Brain pericyte (primary cell): ENCODE data around the gene ALPL.

ENCODE experiments used
- DNase-seq: peaks from one replicate; pipeline ENCODE4 v3.0.0-alpha.2; 2012; ENCODE audit warnings: low read depth, low spot score

ALPL gene

GRCh38 chr1:21530368-21531016, 21.3 kb downstream of the ALPL start:
- no peak for DNase-seq

DNA sequence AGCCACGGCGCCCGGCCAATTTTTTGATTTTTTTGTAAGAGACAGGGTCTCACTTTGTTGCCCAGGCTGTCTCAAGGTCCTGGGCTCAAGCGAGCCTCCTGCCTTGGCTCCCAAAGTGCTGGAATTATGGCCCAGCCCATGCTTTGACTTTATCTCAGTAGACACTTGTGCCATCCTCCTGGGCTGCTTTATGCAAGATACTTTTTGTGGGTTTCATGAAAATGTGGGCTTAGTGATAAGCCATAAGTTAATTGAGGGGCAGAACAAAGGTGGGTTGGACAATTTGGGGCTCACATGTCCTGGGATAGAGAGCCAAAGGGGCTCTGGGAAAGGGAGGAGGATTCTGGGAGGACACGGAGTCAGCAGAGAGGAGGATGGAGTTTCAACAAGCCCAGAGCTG, 22.0 kb downstream of the ALPL start:
- no peak for DNase-seq

GRCh38 chr1:21532496-21532895, 23.3 kb downstream of the ALPL start:
- no peak for DNase-seq

DNA sequence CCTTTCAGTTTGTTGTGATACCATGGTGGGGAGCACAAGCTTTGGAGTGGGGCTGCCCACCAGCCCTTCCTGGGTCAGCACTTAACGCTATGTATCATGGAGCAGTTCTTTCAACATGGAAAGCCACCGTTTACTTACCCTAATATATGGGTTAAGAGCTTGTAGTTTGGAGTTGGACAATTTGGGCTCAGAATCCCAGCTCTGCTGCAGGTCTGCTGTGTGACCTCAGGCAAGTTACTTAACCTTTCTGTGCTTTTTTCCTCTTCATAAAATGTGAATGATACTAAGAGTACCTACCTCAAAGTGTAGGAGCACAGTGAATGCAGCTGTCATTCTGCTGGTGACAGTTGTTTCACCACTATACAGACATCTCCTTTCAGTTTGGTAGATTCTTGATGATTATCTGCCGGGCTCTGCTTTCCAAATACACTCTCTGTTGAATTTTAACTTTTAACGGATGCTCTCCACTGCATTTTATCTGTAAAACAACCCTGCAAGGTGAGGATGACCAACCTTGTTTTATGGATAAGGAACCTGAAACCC, 23.8 kb downstream of the ALPL start:
- no peak for DNase-seq

GRCh38 chr1:21534146-21534545, 24.9 kb downstream of the ALPL start:
- no peak for DNase-seq

GRCh38 chr1:21534674-21535378, 25.6 kb downstream of the ALPL start:
- no peak for DNase-seq

- DNase-seq, result no peak
Observed at GRCh38 chr1:21536218-21536617, 27.0 kb downstream of the ALPL start.

GRCh38 chr1:21537511-21537931, 28.3 kb downstream of the ALPL start:
- no peak for DNase-seq

- DNase-seq, result peak; percentile 65
Observed at GRCh38 chr1:21537932-21538630, 28.9 kb downstream of the ALPL start.

- DNase-seq, result no peak
Observed at GRCh38 chr1:21539933-21540332, 30.7 kb downstream of the ALPL start.

DNA sequence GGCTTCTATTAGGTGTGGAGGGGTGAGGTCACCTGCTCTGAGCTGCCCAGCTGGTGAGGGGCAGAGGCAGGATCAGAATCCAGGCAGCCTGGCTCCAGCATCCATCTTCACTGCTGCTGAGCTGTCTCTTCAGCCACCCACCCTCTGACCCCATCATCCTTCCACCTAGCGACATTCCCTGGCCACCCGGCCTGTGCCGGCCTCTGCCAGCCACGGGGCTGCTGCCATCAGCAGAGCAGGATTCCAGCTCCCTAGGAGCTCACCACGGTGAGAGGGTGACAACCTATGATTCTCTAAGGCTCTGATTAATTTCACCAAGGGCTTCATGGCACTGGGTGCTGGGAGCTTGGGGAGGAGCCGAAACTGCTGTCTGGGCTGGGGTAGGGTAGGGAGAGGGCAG, 32.1 kb downstream of the ALPL start:
- no peak for DNase-seq

DNA sequence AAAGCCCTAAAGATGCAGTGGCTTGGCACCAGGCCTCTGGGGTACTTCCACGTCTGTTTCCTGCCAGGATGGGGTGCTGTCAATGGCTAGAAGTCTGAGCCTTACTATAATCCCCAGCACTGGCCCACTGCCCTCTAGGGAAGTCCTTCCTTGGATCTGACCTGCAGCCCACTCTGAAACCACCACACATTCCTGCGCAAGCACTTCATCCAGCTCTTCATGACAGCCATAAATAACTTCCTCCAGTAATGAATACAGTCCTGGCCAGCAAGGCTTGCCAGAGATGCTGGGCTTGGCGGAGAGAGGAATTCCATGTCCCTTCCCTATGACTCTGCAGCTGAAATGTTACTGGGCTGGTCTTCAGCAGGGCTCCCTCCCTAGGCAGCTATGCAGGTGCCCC, 32.6 kb downstream of the ALPL start:
- no peak for DNase-seq

DNA sequence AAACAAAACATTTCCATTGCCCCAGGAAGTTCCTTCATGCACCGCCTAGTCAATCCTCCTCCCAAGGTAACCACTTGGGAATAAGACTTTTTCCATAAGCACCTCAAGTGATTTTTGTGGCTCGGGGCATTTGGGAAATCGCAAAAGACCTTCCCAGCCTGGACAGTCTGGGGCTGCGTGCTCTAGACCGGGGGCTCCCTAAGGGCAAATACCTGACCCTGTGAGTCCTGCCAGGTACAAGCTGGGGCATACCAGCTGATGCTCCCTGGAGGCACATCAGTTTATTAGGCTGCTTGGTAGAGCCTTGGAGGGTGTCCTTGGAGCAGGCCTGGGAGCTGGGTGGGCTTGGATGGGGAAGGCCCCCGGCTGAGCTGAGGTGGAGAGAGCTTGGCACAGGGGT, 34.4 kb downstream of the ALPL start:
- no peak for DNase-seq

- DNase-seq, result no peak
Observed at GRCh38 chr1:21544095-21544494, 34.9 kb downstream of the ALPL start.

- DNase-seq, result no peak
Observed at GRCh38 chr1:21546122-21546825, 37.1 kb downstream of the ALPL start.

DNA sequence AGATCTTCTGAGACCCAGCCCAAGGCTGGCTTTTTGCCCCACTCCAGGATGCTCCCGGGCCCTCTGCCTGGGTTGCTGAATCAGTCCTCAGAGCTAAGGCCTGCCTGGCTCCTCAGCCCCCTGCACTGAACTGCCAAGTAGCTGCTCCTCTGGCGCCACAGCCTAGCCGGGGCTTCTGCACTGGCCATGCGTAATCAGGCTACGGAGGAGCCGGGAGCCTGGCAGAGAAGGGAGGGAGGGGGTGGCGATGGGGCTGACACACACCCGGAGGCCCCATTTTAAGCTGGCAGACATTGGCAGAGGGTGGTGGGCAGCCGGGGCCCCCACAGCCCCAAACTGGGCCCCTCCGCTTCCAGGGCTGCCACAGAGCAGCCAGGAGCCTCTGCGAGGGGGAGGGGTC, 38.7 kb downstream of the ALPL start:
- no peak for DNase-seq

GRCh38 chr1:21550097-21550496, 40.9 kb downstream of the ALPL start:
- DNase-seq, result no peak

DNA sequence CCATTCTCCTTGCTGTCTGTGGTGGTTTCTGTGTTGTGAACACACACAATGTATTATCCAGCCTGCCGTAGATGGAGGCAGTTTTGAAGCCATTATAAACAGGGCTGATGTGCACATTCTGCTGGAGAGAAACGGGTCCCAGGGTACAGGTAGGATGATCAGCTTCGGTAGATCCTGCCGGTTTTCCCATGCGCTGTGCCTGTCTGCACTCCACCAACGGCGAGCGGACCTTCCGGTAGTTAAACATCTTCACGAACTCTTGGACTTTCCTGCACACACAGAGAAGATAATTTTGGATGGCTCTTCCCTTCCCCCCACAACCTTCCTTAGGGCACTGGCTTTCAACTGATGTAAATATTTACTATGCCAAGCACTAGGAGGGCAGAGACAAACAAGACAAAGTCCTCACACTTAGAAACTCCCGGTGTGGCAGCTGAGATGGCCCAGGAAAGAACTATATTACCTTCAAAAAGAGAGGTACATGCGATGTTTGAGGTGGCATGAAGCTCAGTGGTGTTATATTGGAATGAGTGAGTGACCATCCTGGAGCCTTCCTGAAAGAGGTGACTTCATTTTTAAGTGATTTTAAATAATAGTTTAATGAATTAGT, 41.7 kb downstream of the ALPL start:
- DNase-seq, result no peak

- DNase-seq, result no peak
Observed at GRCh38 chr1:21552715-21553114, 43.5 kb downstream of the ALPL start.

- no peak for DNase-seq
Observed at GRCh38 chr1:21553116-21553926, 44.1 kb downstream of the ALPL start.
